Naive thymus-derived CD8-positive, alpha-beta T cell (primary cell): ENCODE results near the gene PAPPA2. TPM values are rescaled to one million over a fixed set of nuclear protein-coding genes. Genes with fewer than 3 reads are reported as not detected.
"Not testable (repeated sequence)": the region's sequence is repeated elsewhere in the genome, so short reads cannot be mapped to it uniquely, and the experiment has no call there.

Experiments used
- ATAC-seq, 2 donors: fragments of 150-1000 bp; cut with Tn5 transposase in 1 of 2; sonication (Bioruptor Pico), chemical (Tn5 transposase) in 1 of 2; 1 replicate in 1 of 2; 2 replicates in 1 of 2; pipeline ENCODE4 v1.10.0; 2021; ENCODE audit warnings: mild to moderate bottlenecking in 2 of 2, moderate library complexity in 2 of 2
- POLR2A ChIA-PET: fragments of 350-600 bp; sonication (Branson Sonifier 250); formaldehyde crosslinking; loops from one replicate; lab custom pipeline; 2021; ENCODE audit warnings: antibody characterized with exemption; lab: Charles Lee
- DNase-seq, 10 donors: peaks; one replicate each; pipeline versions ENCODE4 v3.0.0 to v3.0.0-alpha.2; 2020 to 2022
- H3K27ac Mint-ChIP-seq, 10 donors: one replicate each; pipeline ENCODE4 v1.8.0; 2020 to 2022; ENCODE audit warnings: mild to moderate bottlenecking in 10 of 10, mixed read lengths in 10 of 10, moderate library complexity in 4 of 10, inconsistent platforms in 1 of 10
- H3K27me3 Mint-ChIP-seq, 5 donors: one replicate each; pipeline ENCODE4 v1.8.0; 2021 to 2022; ENCODE audit warnings: mixed read lengths in 5 of 5
- H3K36me3 Mint-ChIP-seq, 3 donors: one replicate each; pipeline ENCODE4 v1.8.0; 2020 to 2022; ENCODE audit warnings: mixed read lengths in 3 of 3, mild to moderate bottlenecking in 2 of 3, inconsistent platforms in 1 of 3
- H3K4me1 Mint-ChIP-seq, 4 donors: one replicate each; pipeline ENCODE4 v1.8.0; 2021 to 2022; ENCODE audit warnings: mixed read lengths in 4 of 4
- H3K4me3 Mint-ChIP-seq, 10 donors: one replicate each; pipeline ENCODE4 v1.8.0; 2020 to 2022; ENCODE audit warnings: mild to moderate bottlenecking in 10 of 10, mixed read lengths in 10 of 10, moderate library complexity in 6 of 10, inconsistent platforms in 1 of 10
- H3K9me3 Mint-ChIP-seq, 9 donors: one replicate each; pipeline ENCODE4 v1.8.0; 2020 to 2022; ENCODE audit warnings: mixed read lengths in 9 of 9, mild to moderate bottlenecking in 3 of 9, inconsistent platforms in 1 of 9, moderate library complexity in 1 of 9
- polyA plus RNA-seq, 3 donors: library from polyadenylated mRNA; unstranded; fragments of 300-500 nt; fragmentation: Illumina TruSeq; gene quantifications; one replicate each; pipeline ENCODE4 v1.2.3, GENCODE V29; 2021
- total RNA-seq, 8 experiments: library from RNA in 2 of 8; stranded (reverse) in 2 of 8; gene quantifications; one replicate each; pipeline ENCODE4 v1.2.3 and lab custom pipeline; 2021 to 2026

The PAPPA2 gene
- total and polyA plus RNA-seq, 5 experiments from 2014 or later, result 0.05 to 0.47 TPM; not detected in 3

- POLR2A ChIA-PET, result no interaction called here
Measured at GRCh38 chr1:176603696-176604095, 140.7 kb downstream of the PAPPA2 start.

GRCh38 chr1:176604461-176604860 is 141.5 kb downstream of the PAPPA2 start:
- ATAC-seq (no peak), DNase-seq (no peak)
- H3K9me3 Mint-ChIP-seq, result peaks cover 0 to 9% (median 2%) of the 10 kb centered on the region in 9 donors
- no peak overlapping the region for H3K27ac Mint-ChIP-seq
- H3K27me3 Mint-ChIP-seq, result peaks cover 0 to 16% (median 3%) of the 10 kb centered on the region in 5 donors
- H3K36me3 Mint-ChIP-seq, result no peaks in the 10 kb centered on the region
- H3K4me3 Mint-ChIP-seq, result no peak overlapping the region
- H3K4me1 Mint-ChIP-seq, result no peaks in the 10 kb centered on the region
- POLR2A ChIA-PET, result no interaction called here

More at GRCh38 chr1:176603696-176604095, 140.7 kb downstream of the PAPPA2 start:
- Mint-ChIP-seq H3K9me3 (peaks cover 0 to 9% (median 0%) of the 10 kb centered on the region in 9 donors), H3K36me3 (no peaks in the 10 kb centered on the region), H3K27me3 (peaks cover 0 to 12% (median 0%) of the 10 kb centered on the region in 5 donors), H3K4me1 (no peaks in the 10 kb centered on the region), H3K4me3 (no peak overlapping the region), H3K27ac (no peak overlapping the region)
- ATAC-seq (no peak), DNase-seq (no peak)

- no peaks in the 10 kb centered on the region for H3K4me1 Mint-ChIP-seq
- no peak for ATAC-seq
- POLR2A ChIA-PET, result no interaction called here
Measured at GRCh38 chr1:176605176-176605575, 142.2 kb downstream of the PAPPA2 start.

GRCh38 chr1:176609556-176610408 is 146.8 kb downstream of the PAPPA2 start:
- ATAC-seq (no peak), DNase-seq (no peak)
- POLR2A ChIA-PET, result no interaction called here
- H3K36me3 Mint-ChIP-seq, result no peaks in the 10 kb centered on the region
- H3K27me3 Mint-ChIP-seq, result peaks cover 0 to 12% (median 3%) of the 10 kb centered on the region in 5 donors
- no peaks in the 10 kb centered on the region for H3K4me1 Mint-ChIP-seq
- H3K27ac Mint-ChIP-seq, result no peak overlapping the region
- H3K9me3 Mint-ChIP-seq, result peaks cover 0 to 9% (median 1%) of the 10 kb centered on the region in 9 donors
- H3K4me3 Mint-ChIP-seq, result no peak overlapping the region

More at GRCh38 chr1:176605176-176605575, 142.2 kb downstream of the PAPPA2 start:
- no peak overlapping the region for H3K4me3 Mint-ChIP-seq
- H3K36me3 Mint-ChIP-seq, result no peaks in the 10 kb centered on the region
- peaks cover 0 to 9% (median 3%) of the 10 kb centered on the region in 9 donors for H3K9me3 Mint-ChIP-seq
- no peak for DNase-seq
- H3K27ac Mint-ChIP-seq, result no peak overlapping the region
- peaks cover 0 to 18% (median 3%) of the 10 kb centered on the region in 5 donors for H3K27me3 Mint-ChIP-seq

GRCh38 chr1:176612791-176613190 is 149.8 kb downstream of the PAPPA2 start:
- POLR2A ChIA-PET, result no interaction called here
- H3K27me3 Mint-ChIP-seq, result peaks cover 0 to 10% (median 3%) of the 10 kb centered on the region in 5 donors
- H3K4me3 Mint-ChIP-seq, result no peak overlapping the region
- H3K27ac Mint-ChIP-seq, result no peak overlapping the region
- no peaks in the 10 kb centered on the region for H3K4me1 Mint-ChIP-seq
- H3K9me3 Mint-ChIP-seq, result peaks cover 0 to 9% (median 1%) of the 10 kb centered on the region in 9 donors
- H3K36me3 Mint-ChIP-seq, result no peaks in the 10 kb centered on the region
- no peak for ATAC-seq
- no peak for DNase-seq

GRCh38 chr1:176617881-176618280 is 154.9 kb downstream of the PAPPA2 start:
- Mint-ChIP-seq H3K27me3 (peaks cover 0 to 2% (median 0%) of the 10 kb centered on the region in 5 donors), H3K9me3 (peaks cover 0 to 14% (median 1%) of the 10 kb centered on the region in 9 donors), H3K27ac (no peak overlapping the region), H3K36me3 (no peaks in the 10 kb centered on the region), H3K4me3 (no peak overlapping the region), H3K4me1 (no peaks in the 10 kb centered on the region)
- no peak for ATAC-seq
- DNase-seq, result no peak
- POLR2A ChIA-PET, result no interaction called here

GRCh38 chr1:176619261-176619660 is 156.3 kb downstream of the PAPPA2 start:
- no peak for ATAC-seq
- H3K27ac Mint-ChIP-seq, result no peak overlapping the region
- POLR2A ChIA-PET, result no interaction called here
- DNase-seq, result no peak
- H3K4me3 Mint-ChIP-seq, result no peak overlapping the region
- H3K36me3 Mint-ChIP-seq, result peaks cover 0 to 1% (median 0%) of the 10 kb centered on the region in 3 donors
- H3K4me1 Mint-ChIP-seq, result no peaks in the 10 kb centered on the region
- peaks cover 0 to 2% (median 0%) of the 10 kb centered on the region in 5 donors for H3K27me3 Mint-ChIP-seq
- peaks cover 0 to 17% (median 3%) of the 10 kb centered on the region in 9 donors for H3K9me3 Mint-ChIP-seq

GRCh38 chr1:176625365-176625764 is 162.4 kb downstream of the PAPPA2 start:
- H3K27ac Mint-ChIP-seq, result no peak overlapping the region
- ATAC-seq (no peak), DNase-seq (no peak)
- peaks cover 0 to 17% (median 4%) of the 10 kb centered on the region in 9 donors for H3K9me3 Mint-ChIP-seq
- no peaks in the 10 kb centered on the region for H3K4me1 Mint-ChIP-seq
- POLR2A ChIA-PET, result no interaction called here
- H3K4me3 Mint-ChIP-seq, result no peak overlapping the region
- peaks cover 0 to 7% (median 5%) of the 10 kb centered on the region in 5 donors for H3K27me3 Mint-ChIP-seq
- peaks cover 0 to 5% (median 0%) of the 10 kb centered on the region in 3 donors for H3K36me3 Mint-ChIP-seq

GRCh38 chr1:176626572-176627061 is 163.6 kb downstream of the PAPPA2 start:
- no peak for ATAC-seq
- Mint-ChIP-seq H3K9me3 (peaks cover 0 to 17% (median 4%) of the 10 kb centered on the region in 9 donors), H3K4me1 (no peaks in the 10 kb centered on the region), H3K27ac (no peak overlapping the region), H3K27me3 (peaks cover 0 to 7% (median 5%) of the 10 kb centered on the region in 5 donors), H3K4me3 (no peak overlapping the region), H3K36me3 (peaks cover 0 to 5% (median 0%) of the 10 kb centered on the region in 3 donors)
- no peak for DNase-seq
- POLR2A ChIA-PET, result no interaction called here

- H3K27me3 Mint-ChIP-seq, result peaks cover 0 to 7% (median 5%) of the 10 kb centered on the region in 5 donors
- POLR2A ChIA-PET, result no interaction called here
- H3K4me1 Mint-ChIP-seq, result no peaks in the 10 kb centered on the region
- H3K4me3 Mint-ChIP-seq, result no peak overlapping the region
- H3K9me3 Mint-ChIP-seq, result peaks cover 0 to 13% (median 2%) of the 10 kb centered on the region in 9 donors
- no peak for ATAC-seq
- H3K27ac Mint-ChIP-seq, result no peak overlapping the region
- peaks cover 0 to 5% (median 0%) of the 10 kb centered on the region in 3 donors for H3K36me3 Mint-ChIP-seq
- DNase-seq, result no peak
Measured at GRCh38 chr1:176628775-176629174, 165.8 kb downstream of the PAPPA2 start.

- H3K27me3 Mint-ChIP-seq, H3K4me3 Mint-ChIP-seq, H3K9me3 Mint-ChIP-seq, H3K36me3 Mint-ChIP-seq, ATAC-seq, H3K27ac Mint-ChIP-seq, POLR2A ChIA-PET, H3K4me1 Mint-ChIP-seq, DNase-seq: not testable (repeated sequence)
Measured at GRCh38 chr1:176634733-176635132, 171.8 kb downstream of the PAPPA2 start.

- Mint-ChIP-seq H3K9me3 (peaks cover 0 to 12% (median 2%) of the 10 kb centered on the region in 9 donors), H3K4me3 (no peak overlapping the region), H3K36me3 (no peaks in the 10 kb centered on the region), H3K4me1 (no peaks in the 10 kb centered on the region), H3K27ac (peak overlapping the region in 1 of 10 donors; percentile 12), H3K27me3 (peaks cover 0 to 4% (median 0%) of the 10 kb centered on the region in 5 donors)
- no peak for ATAC-seq
- no peak for DNase-seq
- POLR2A ChIA-PET, result no interaction called here
Measured at GRCh38 chr1:176638713-176639526, 175.9 kb downstream of the PAPPA2 start.
